ENCODE measurements around the gene DYNLT4. TPM values are rescaled to one million over a fixed set of nuclear protein-coding genes. Genes with fewer than 3 reads are reported as not detected.

Gene DYNLT4
- total and polyA plus RNA-seq, 2 of the 8 experiments (the other 6 are each of a cell fraction or from before 2014, with no cell fraction given), result 0.29 TPM; not detected in 1

GRCh38 chr1:44829506-44830384 lies 22.6 kb upstream of the DYNLT4 start:
- Histone ChIP-seq H3K9me3 (ENCODE audit: insufficient read depth in 2 of 2, low read depth in 1 of 2, low read length in 1 of 2) (no peaks in the 10 kb centered on the region), H4K91ac (replicated peaks; ENCODE audit: insufficient read length, low read length) (peak overlapping the region; percentile 27), H2BK120ac (replicated peaks; ENCODE audit: low read depth, low read length) (peak overlapping the region; percentile 54), H3K79me2 (ENCODE audit: control insufficient read depth in 1 of 2, insufficient read depth in 2 of 2, low read length in 2 of 2) (no peaks in the 10 kb centered on the region), H2AK5ac (ENCODE audit: low read depth, low read length) (no peak overlapping the region), H3K9ac (replicated peaks in 1 of 4; ENCODE audit: extremely low read depth in 1 of 4, low read depth in 3 of 4, low read length in 3 of 4) (no peak overlapping the region; a peak in 1 of 7 replicates), H2BK12ac (ENCODE audit: low read depth, low read length) (no peak overlapping the region), H3K4me1 (replicated peaks in 1 of 4; ENCODE audit: control insufficient read depth in 3 of 4, insufficient read depth in 4 of 4, low read length in 3 of 4) (peaks cover 0 to 12% (median 4%) of the 10 kb centered on the region in 4 experiments; a peak in 6 of 7 replicates), H3K56ac (replicated peaks; ENCODE audit: insufficient read length, low read depth, low read length) (no peak overlapping the region), H4K20me1 (replicated peaks in 1 of 2; ENCODE audit: control insufficient read depth in 1 of 2, insufficient read depth in 2 of 2, low read length in 2 of 2) (no peaks in the 10 kb centered on the region), H3K14ac (ENCODE audit: insufficient read length) (no peak overlapping the region), H3K23me2 (ENCODE audit: low read depth, low read length) (no peaks in the 10 kb centered on the region), H3K27ac (ENCODE audit: low read depth, low read length) (no peak overlapping the region), H3K4ac (replicated peaks; ENCODE audit: insufficient read length, low read depth, low read length) (no peak overlapping the region), H3K23ac (ENCODE audit: insufficient read length) (no peak overlapping the region), H3K18ac (ENCODE audit: extremely low read depth, low read length) (no peak overlapping the region), H2BK20ac (ENCODE audit: low read length) (0 out of 2 replicates have a peak overlapping the region, but pooled peaks have one; percentile 32), H2AFZ (ENCODE audit: low read length) (no peak overlapping the region), H3K4me2 (ENCODE audit: insufficient read depth in 1 of 2, low read depth in 2 of 2, low read length in 2 of 2) (no peak overlapping the region), H2BK15ac (ENCODE audit: low read length) (no peak overlapping the region), H3K79me1 (ENCODE audit: low read depth, low read length) (no peaks in the 10 kb centered on the region), H3K36me3 (ENCODE audit: control insufficient read depth in 2 of 4, insufficient read depth in 4 of 4, low read length in 3 of 4) (no peaks in the 10 kb centered on the region), H3K27me3 (replicated peaks in 1 of 4; ENCODE audit: control insufficient read depth in 3 of 4, extremely low read depth in 1 of 4, insufficient read depth in 3 of 4, low read length in 3 of 4) (no peaks in the 10 kb centered on the region), H3K4me3 (ENCODE audit: extremely low read depth in 1 of 4, insufficient read depth in 2 of 4, low read depth in 3 of 4, low read length in 4 of 4) (no peak overlapping the region), H4K5ac (ENCODE audit: insufficient read length, low read depth, low read length) (no peak overlapping the region), H4K8ac (ENCODE audit: extremely low read depth, insufficient read depth, low read length) (no peak overlapping the region), H2BK5ac (ENCODE audit: low read depth, low read length) (no peak overlapping the region; the same call in 1 of the 2 replicates)
- ChIA-PET POLR2A (ENCODE audit: partially characterized antibody) (interaction anchor here (0.5 to 7.7 kb wide), 12 partner anchors 10 to 754 kb away, joined by 3 to 128 read pairs (median 5); partner anchors contain the start of genes BTBD19, HECTD3, NASP and PLK3), CTCF (ENCODE audit: partially characterized antibody) (interaction anchor here (0.5 to 5.9 kb wide), 16 partner anchors 8 to 1714 kb away, joined by 3 to 36 read pairs (median 4); partner anchors contain the start of genes BEST4, HECTD3, PTCH2 and UROD)
- DNase-seq (ENCODE audit: low read depth in 1 of 2, low spot score in 2 of 2), result no peak
- FAIRE-seq, result no peak
- 89% methylated on average over 12 of the region's 12 CpGs; no CpG with 5 or more reads in 1 of the 2 experiments for WGBS, 2 experiments (ENCODE audit: extremely low coverage in 1 of 2, insufficient coverage in 1 of 2, insufficient read length in 1 of 2, insufficient replicate concordance in 2 of 2, low coverage in 1 of 2, low lambda C conversion rate in 2 of 2, missing lambda C conversion rate in 1 of 2)
- TF ChIP-seq RAD21 (IDR thresholded peaks at IDR 0.05 in 1 of 2, conservative IDR thresholded peaks at IDR 0.05 in 1 of 2; ENCODE audit: low read depth in 2 of 2, low read length in 2 of 2) (no peak), CBX8 (IDR thresholded peaks at IDR 0.05; ENCODE audit: borderline replicate concordance, low read depth, low read length) (no peak), RBBP5 (IDR thresholded peaks at IDR 0.05; ENCODE audit: borderline replicate concordance, low read depth, low read length) (no peak), TBP (IDR thresholded peaks at IDR 0.05; ENCODE audit: low read depth, low read length) (no peak), CBX5 (IDR thresholded peaks at IDR 0.05; ENCODE audit: low read depth, low read length) (no peak), JUND (IDR thresholded peaks at IDR 0.05; ENCODE audit: low read length) (no peak), RXRA (IDR thresholded peaks at IDR 0.05; ENCODE audit: insufficient read depth, low read depth, low read length) (no peak), CEBPB (IDR thresholded peaks at IDR 0.05; ENCODE audit: low read depth, low read length) (no peak), SIN3A (conservative IDR thresholded peaks at IDR 0.05 in 1 of 2, IDR thresholded peaks at IDR 0.05 in 1 of 2; ENCODE audit: low read depth in 1 of 2, low read length in 2 of 2) (no peak), SAP30 (IDR thresholded peaks at IDR 0.05; ENCODE audit: insufficient read depth, insufficient replicate concordance, low read length) (no peak), PHF8 (conservative IDR thresholded peaks at IDR 0.05; ENCODE audit: low read depth, low read length) (no peak)
